Fibroblast of skin of abdomen (primary cell): ENCODE data around the gene TMEM200A.

Source experiments
- DNase-seq: peaks from one replicate; pipeline ENCODE4 v3.0.0-alpha.2; 2013

Gene TMEM200A

DNA sequence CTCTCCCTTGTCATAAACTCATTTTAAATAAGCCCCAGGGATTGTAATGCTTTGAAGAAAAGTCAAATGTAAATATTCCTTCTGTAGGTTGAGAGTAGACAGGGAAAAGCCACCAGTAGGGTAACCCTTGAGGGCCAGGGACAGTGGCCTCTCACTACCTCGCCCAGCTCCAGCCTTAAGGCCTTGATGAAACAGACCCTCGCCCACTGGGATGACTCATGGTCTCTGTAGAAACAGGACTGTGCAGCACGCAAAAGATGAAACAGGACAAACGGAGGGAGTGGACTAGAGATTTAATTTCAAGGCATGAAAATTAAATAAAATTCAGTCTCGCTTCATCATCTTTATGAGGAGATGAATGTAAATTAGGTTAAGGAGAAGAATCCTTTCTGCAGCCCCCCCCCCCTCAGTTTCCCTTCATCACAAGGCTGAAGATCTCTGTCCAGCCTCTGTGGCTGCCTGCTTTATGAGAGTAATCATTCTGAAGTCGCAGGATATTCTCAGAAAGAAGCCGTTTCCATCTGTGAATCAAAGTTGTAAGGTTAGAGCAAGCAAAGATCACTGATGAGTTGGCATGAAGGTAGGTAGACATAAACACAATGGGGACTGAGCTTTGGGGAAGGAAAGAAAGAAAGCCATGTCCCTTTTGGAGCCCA lies 60.4 kb downstream of the TMEM200A start:
- no peak for DNase-seq

DNA sequence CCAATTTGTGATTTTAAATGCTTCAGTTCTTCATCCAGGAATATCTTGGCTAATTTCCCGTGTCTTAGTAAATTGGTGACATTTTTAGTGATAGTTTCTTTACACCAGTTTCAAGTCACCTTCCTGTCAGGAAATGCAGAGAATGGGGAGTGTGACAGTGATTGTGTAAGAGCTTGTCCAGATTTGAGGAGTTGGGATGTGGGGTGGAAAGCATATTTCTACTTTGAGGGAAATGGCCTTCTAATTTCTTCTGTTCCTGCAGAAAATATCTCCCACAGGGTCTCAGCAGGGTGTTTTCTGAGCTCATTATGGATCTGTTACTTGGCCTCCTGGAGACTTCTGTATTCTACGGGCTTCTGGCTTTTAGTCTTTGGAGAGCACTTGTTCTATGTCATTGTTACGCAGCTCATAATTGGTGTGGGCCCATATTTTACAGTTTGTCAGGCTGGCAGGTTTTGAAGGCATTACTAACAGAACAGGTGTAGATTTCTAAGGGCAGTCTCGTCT lies 65.6 kb downstream of the TMEM200A start:
- DNase-seq = no peak

DNA sequence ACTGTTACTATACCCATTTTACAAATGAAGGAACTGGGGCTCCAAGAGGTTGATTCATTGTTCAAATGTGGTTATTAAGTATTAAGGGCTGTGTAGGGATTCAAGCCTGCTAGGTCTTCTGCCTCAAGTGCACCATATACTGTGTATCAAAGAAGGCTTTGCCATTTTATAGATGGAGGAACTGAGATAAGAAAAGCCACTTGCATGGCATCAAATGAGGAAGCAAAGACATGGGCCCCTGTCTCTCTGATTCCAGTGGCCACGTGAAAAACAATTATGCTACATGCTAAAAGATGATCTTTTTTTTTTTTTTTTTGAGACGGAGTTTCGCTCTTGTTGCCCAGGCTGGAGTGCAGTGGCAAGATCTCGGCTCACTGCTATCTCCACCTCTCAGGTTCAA lies 67.0 kb downstream of the TMEM200A start:
- DNase-seq = no peak

DNA sequence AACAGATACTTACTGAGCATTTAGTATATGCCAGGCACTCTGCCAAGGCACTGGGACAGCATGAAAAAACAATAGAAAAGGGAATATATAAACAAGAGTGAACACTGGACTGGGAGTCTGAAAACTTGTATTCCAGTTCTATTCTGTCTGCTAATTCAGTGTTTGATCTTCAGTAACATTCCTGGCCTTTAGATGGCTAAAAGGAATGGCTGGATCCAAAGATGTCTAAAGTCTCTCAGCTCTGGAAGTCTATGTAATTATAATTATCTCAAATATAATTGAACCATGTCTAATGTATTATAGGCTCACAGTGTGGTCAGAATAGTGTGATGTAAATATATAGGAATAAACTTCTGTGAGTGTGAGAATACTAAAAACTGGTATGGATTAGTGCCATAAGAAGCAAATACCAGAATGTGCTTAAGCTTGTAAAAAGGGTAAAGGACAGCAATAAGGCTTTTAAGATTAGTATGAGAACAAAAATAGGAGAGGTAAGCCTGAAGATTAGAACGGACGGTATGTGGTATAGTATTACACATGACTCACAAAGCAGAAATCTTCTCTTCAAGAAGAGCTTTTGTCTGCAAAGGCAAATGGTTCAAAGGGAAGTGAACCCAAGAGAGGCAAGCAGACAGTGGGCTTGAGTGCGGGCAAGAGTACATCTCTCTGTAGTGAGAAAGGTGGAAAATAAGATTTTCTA lies 68.5 kb downstream of the TMEM200A start:
- peak; percentile 35 for DNase-seq

DNA sequence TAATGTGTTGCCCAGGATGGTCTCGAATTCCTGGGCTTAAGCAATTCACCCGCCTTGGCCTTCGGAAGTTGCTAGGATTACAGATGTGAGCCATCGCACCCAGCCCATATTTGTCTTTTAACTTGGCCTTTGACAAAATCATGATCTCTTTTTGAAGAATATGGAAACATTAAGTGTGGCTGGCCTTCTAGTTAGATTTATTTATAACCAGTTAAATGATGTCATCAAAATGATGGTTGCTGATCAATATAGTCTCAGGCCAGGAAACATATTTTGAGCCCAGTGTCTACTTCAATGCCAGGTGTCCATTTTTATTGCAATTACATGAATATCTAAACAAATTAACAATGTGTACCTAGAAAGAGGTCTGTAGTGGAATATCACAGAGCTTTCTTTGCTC lies 69.4 kb downstream of the TMEM200A start:
- no peak for DNase-seq

DNA sequence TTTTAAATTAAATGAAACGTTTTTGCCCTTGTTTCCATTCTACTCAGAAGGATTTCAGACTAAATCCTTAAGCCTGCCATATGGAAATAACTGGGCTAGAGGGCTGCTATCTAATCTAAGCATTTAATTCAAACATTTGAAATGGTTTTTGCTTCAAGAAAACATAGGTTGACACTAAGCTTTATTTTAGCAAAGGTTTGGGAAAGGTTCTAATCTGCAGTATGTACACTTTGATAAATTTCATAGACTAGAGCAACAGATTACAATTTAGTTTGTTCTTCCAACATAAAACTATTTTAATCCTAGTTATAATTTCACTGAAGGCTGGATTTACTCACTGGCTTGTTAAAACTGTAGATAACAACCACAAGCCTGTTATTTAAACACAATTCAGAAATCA lies 72.1 kb downstream of the TMEM200A start:
- no peak for DNase-seq

DNA sequence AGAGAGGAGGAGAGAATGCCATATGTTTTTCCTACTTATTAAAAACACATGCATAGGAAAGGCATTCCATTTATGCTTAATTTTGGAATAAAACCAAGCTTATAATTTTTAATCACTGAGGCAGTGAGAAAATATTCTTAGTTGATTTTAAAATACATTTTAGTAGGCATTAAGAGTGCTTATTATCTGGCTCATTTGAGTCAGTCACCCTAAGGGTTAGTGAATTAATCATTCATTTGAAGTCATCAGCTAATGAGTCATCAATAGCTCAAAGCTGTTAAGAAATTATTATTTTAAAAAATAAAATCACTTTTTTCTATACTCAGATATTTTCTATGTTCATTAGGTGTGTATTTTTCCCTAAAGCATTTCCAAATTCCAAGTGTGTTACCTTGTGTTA lies 81.6 kb downstream of the TMEM200A start:
- peak; percentile 33 for DNase-seq

DNA sequence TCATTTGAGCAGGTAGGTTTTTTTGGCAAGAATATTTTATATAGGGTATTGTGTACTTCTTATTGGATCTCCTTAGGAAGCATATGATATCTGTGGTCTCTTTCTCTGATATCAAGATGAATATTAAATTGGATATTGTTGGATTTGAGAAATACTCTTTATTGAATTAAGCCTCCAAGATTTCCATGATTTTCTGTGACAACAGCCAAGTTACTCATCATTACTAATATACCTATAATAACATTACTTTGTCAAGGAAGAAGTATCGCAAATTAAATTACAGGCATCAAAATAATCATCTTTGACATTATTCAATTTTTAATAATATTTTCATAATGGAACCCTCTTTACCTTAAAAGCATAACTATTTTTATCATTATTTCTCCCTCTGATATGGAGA lies 86.5 kb downstream of the TMEM200A start:
- no peak for DNase-seq

DNA sequence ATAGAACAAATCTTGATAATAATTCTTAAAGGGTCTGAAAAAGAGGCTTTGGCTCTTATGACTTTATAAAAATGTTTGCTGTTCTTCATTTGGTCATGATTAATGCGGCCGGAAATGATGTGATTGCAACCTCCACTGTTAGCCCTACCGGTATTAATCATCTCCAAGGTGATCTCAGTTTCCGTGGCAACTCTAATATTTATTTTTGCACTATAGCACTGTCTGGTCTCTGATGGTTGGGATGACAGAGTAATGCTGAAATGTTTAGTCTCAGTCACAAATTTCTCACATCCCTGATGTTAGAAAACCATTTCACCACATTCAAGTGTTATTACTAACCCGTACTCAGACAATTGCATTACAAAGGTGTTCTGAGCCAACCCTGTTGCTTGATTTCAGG lies 87.4 kb downstream of the TMEM200A start:
- DNase-seq = peak; percentile 69

DNA sequence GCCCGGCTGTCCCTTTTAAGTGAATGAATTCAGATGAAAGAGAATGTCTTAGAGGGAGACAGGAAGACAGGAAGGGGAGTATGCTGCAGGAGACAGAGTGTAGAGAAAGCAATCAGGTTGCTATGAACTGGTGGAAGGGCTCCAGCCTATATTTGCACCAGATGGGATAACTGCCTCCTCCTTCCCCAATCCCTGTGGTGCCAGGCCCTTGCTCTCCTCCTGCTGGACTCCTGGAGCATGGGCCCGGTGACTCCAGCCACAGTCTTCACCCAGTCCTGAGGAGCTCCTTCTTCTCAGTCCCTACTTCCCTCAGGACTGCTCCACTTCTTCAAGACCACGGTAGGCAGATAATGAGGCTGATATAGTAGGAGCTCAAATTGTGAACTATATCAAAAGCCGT lies 91.8 kb downstream of the TMEM200A start:
- DNase-seq = peak; percentile 6

DNA sequence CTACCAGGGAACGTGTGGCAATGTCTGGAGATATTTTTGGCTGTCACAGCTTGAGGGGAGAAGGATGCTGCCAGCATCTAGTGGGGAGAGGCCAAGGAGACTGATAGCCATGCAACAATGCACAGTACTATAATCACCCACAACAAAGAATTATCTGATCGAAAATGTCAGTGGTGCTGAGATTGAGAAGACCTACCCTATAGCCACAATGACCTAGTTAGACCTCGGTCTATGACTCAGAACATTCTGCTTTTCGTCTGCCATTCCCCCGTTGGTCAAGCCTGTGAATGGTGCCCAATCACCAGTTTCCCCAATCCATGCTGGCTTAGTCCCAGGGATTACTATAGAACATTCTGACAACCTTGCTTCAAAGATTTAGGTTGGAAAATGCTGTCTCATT lies 93.5 kb downstream of the TMEM200A start:
- DNase-seq = no peak

DNA sequence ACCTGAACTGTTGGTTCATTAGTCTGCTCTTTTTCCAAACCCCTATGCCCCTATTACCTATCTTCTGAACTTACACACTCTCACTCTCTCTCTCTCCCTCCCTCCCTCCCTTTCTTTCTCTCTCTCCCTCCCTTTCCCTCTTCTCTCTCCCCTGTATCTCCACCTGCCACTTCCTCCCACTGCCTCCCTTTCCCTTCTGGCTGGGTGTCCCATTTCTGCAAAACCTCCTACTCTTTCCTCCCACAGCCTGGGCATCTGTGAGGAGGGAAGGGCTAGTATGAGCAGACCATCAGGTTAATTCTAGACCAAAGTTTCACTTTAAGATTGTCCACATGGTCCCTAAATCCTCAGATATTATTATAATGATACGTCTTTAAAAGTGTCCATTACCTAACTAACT lies 95.1 kb downstream of the TMEM200A start:
- DNase-seq = no peak

DNA sequence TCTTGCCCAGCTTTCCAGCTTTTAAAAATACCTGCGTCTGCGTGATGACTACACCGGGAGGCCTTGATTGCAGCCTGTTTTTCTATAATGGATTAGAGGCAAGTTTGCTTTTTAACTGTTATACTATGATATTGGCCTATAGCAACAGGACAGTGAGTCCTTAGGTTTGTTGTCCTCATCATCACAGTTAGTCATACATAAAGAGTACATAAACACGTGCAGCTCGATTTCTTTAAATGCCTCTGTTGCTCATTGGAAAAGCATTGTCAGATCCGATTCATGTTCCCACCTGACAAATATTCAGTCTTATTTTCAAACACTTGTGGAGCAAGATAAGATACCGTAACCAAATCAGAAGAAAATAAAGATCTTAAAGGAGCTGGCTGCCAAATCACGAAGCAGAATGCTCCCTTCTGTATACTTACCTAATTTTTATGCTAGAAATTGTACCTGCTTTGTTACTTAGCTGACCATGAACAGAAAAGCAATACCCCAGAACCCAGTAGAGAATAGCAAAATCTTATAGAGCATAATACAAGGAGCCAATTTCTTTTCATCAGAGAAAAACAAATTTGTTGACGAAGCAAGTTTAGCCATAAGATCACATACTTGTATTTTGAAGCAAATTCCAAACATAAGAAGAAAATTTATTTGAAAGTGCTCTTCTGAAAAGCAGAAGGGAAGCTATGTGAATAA lies 100.4 kb downstream of the TMEM200A start:
- DNase-seq = no peak

DNA sequence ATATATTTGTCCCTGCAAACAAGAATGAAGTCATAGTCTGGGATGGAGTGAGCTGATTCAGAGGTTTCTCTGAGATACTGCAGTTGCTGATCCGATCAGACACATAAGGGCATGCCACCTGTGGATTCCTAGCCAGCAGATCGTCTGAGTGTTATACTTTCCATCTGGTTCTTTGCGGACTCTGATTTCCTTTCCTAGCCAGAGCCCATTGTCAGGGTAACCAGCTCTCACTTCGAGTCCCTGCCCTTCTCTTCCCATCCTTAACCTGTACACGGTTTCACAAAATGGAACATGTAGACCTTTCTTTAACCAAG lies 100.9 kb downstream of the TMEM200A start:
- peak; percentile 10 for DNase-seq

DNA sequence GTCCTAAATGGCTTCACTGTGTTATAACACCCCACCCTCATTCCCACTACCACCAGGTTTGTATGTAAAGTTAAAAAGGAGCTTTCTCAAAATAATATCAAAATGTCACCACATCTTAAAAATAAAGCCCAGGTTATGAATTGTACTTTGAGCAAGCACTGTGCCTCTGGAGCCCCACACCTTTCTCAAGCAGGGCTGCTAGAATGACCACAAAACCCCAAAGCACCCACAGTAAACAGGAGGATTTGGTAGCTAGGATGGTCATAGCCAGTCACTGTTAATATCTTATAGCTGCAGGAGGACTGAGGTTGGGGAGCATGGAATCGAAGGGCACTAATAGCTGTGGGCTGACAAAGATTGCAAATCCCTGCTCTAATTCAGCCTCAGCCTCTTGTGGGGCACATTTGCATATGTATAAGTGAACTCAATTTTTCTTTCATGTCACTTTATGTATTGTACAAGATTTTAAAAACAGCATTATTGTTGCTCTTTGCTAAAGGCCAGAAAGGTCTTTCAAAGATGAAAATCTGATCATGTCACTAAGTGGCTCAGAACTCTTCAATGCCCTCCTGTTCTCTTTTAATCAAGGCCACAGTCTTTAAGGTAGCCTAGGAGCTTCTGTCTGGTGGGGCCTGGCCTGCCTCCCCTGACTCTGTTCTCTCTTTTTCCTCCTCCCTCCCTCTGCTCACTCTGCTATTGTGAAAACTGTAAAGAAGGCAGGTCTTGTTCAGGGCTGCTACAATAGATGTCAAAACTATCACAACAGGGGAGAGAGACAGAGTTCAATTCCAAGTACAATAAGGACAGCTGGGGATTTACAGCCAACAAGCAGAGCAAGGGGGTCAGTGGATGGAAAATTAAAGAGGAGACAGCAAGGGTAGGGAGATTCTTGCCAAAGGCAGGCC lies 101.6 kb downstream of the TMEM200A start:
- no peak for DNase-seq

DNA sequence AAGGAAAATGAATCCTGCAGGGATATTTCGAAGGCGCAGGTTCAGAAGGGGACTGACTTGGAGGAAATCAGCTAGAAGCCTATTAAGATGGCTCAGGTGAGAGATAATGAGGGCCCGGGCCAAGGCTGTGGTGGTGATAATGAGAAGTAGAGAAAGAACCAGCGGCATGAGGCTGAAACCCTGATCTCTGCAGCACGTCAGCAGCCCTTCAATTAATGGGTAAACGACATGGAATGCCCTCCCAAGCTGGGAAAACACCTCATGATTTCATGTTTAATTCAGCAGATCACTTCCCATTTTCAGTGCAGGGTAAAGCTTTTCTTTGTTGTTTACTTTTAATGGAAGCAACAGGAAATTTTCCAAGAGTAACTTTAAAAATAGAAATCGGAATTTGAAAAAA lies 104.9 kb downstream of the TMEM200A start:
- no peak for DNase-seq

DNA sequence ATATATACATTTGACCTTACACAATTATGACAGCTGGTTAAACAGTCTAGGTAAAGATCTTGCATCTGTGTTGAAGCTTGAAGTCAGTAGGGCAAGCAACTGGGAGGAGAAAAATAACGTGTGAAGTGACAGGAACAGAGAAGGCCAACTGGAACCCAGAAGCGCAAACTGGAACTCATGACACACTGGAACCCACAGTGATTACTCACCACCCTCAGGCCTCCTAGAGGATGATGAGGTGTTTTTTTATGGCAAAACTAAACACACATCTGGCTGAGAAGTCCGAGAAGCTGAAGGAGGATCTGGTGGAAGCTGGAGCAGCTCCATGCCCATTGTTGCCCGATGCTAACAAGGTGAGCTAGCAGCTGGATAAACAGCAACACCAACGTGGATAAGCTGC lies 108.1 kb downstream of the TMEM200A start:
- peak; percentile 39 for DNase-seq

DNA sequence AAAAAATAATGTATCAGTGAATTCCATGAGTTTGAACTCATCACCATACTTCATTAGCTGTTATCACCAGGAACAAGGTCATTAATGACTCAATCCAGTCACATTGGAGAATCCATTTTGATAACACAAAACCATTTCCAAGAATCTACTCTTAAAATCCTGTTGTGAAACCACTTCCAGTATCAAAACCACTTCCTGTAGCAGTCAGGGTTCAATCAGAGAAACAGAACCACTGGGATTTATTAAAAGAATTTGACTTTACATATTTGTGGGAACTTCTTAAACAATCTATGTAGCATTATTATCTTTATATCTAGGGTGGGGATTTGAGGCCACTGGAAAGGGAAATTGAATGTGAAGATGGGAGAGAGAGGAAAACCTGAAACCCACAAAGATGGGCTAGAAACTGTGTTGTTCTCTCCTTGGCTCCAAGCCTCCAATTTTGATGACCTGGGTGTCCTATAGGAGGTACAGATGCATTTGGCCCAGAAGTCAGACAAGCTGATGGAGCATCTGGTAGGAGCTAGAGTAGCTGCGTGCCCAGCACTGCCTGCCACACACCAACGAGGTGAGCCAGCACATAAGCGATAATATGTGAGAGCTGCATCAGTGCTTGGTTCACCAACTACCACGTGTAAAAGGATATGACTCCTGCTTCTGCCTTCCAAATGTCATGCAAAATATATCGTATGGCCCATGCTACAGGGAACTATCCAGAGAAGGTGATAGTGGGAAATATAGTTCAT lies 117.0 kb downstream of the TMEM200A start:
- DNase-seq = peak; percentile 90

DNA sequence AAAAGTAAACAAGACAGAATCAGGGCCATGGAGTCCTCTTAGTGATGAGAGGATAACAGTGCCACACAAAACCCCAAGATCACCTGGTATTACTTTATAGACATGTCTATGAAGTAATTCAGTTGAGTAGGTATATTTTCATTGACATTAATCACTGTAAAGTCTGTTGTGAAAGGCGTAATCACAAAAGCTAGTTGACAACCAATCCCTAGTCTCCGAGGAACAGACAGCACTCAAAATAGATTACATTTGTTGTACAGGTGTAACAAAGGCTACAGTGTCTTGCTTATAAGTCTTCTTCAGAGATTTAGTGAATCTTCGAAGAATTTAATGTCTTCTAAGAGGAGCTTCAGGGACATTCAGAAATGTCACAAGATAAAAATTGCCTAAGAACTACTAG lies 120.1 kb downstream of the TMEM200A start:
- no peak for DNase-seq

DNA sequence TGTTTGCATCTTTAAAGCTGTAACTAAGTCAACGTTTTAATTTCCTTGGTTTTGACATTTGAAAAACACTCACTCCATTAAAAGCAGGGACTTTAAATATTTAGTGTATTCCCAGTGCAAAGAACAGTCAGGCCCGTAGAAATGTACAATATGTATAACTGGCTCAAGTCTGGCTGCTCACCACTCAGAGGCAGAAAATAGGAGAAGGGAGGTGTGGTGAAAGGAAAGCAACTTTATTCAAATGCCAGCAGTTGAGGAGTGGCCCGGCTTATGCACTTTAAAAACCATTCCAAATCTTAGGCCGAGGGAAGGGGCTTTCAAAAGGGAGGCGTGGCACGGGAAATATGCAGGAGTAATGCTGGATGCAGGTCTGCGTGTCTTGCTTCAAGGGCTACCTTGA lies 120.6 kb downstream of the TMEM200A start:
- DNase-seq = no peak

DNA sequence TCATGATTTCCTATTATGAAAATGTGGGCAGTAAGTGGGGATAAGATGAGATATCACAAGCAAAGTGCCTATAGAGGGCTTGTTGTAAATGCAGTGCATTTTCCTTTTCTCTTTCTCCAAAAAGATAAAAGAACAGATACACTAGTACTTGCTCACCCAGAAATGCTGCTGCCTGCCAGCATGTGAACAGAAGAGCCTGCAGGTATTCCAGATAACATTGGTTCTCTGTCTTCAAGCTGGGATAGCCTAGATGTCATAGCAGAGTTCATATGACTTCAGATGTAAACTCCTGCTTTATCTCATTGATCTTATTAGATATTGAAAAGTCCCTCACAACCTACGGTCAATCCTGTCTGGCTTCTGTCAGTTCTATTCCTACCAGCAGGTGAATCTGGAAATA lies 123.7 kb downstream of the TMEM200A start:
- no peak for DNase-seq
